Measurements from ENCODE around the gene PDE8A. TPM values are rescaled to one million over a fixed set of nuclear protein-coding genes. Genes with fewer than 3 reads are reported as not detected.

Gene PDE8A
- total RNA-seq, 1 experiment from 2014 or later = 32.0 TPM

DNA sequence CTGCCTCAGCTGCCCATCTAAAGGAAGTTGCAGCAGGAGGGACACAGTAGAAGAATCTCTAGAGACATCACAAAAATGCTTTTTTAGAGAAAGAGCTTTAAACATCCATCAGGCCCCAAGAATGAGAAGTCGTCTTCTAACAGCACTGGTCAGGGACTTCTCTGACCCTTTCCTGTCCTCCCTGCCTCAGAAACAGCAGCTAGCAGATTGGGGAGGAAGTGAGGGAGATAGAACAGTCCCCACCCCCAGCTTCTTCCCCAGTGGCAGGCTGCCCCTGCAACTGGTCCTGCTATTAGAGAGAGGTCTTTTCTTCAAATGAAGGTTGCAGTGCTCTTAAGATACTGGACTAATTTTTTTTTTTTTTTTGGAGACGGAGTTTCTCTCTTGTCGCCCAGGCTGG lies 55.1 kb downstream of the PDE8A start:
- no peak overlapping the region for H3K27ac Mint-ChIP-seq (ENCODE audit: unreplicated experiment)
- TF ChIP-seq, protein P1, sequence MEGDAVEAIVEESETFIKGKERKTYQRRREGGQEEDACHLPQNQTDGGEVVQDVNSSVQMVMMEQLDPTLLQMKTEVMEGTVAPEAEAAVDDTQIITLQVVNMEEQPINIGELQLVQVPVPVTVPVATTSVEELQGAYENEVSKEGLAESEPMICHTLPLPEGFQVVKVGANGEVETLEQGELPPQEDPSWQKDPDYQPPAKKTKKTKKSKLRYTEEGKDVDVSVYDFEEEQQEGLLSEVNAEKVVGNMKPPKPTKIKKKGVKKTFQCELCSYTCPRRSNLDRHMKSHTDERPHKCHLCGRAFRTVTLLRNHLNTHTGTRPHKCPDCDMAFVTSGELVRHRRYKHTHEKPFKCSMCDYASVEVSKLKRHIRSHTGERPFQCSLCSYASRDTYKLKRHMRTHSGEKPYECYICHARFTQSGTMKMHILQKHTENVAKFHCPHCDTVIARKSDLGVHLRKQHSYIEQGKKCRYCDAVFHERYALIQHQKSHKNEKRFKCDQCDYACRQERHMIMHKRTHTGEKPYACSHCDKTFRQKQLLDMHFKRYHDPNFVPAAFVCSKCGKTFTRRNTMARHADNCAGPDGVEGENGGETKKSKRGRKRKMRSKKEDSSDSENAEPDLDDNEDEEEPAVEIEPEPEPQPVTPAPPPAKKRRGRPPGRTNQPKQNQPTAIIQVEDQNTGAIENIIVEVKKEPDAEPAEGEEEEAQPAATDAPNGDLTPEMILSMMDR (IDR thresholded peaks at IDR 0.05; ENCODE audit: insufficient read depth in 1 of 2, low read depth in 1 of 2, low read length in 1 of 2, severe bottlenecking in 1 of 2, unreplicated experiment in 1 of 2) = no peak
- no peaks in the 10 kb centered on the region for H3K27me3 ChIP-seq (replicated peaks; ENCODE audit: control insufficient read depth, insufficient read depth, low read length)
- DNase-seq = no peak
- H3K9me3 ChIP-seq = no peaks in the 10 kb centered on the region
- no peaks in the 10 kb centered on the region for H3K36me3 ChIP-seq (ENCODE audit: control insufficient read depth, insufficient read depth, low read length)
- H3K4me3 Mint-ChIP-seq (ENCODE audit: unreplicated experiment) = no peak overlapping the region
- no TSS peak for BruUV-seq (replicated peaks)
- intact Hi-C loops (cut with micrococcal nuclease; ENCODE audit: unreplicated experiment) = no loop called here
- H3K9me3 Mint-ChIP-seq (ENCODE audit: unreplicated experiment) = no peaks in the 10 kb centered on the region
- ChIA-PET CTCF (interaction anchor here (0.6 kb wide), 1 partner anchor 80 kb away, joined by 4 read pairs; no protein-coding TSS in a partner anchor), POLR2A (no interaction called here)
- peaks cover 3% of the 10 kb centered on the region for H3K4me1 Mint-ChIP-seq (ENCODE audit: low read depth, unreplicated experiment)
- peaks cover 10% of the 10 kb centered on the region for H3K4me1 ChIP-seq
- no peaks in the 10 kb centered on the region for H3K36me3 Mint-ChIP-seq (ENCODE audit: insufficient read depth, unreplicated experiment)
- H3K27me3 Mint-ChIP-seq (ENCODE audit: insufficient read depth, unreplicated experiment) = no peaks in the 10 kb centered on the region
- no peak overlapping the region for H3K4me3 ChIP-seq (ENCODE audit: low read depth, low read length)

DNA sequence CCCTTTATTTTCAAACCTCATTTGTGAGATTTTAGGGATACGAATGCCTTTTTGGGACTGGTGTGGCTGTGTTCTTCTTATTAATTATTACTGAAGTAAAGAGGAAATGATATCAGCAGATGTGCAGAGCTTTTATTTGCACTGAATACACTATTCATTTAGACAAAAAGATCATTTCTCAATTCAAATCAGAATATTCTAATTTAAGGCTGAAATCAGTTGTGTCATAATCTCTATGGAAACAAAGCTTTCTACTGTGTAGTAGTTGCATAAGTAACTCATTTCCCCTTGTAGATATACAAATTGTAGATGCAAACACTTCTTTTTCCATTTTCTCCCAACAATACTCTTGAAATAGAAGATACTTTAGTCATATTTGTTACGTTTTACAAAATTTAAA lies 56.0 kb downstream of the PDE8A start:
- Mint-ChIP-seq H3K4me3 (ENCODE audit: unreplicated experiment) (no peak overlapping the region), H3K36me3 (ENCODE audit: insufficient read depth, unreplicated experiment) (no peaks in the 10 kb centered on the region), H3K27ac (ENCODE audit: unreplicated experiment) (no peak overlapping the region), H3K9me3 (ENCODE audit: unreplicated experiment) (no peaks in the 10 kb centered on the region), H3K4me1 (ENCODE audit: low read depth, unreplicated experiment) (no peaks in the 10 kb centered on the region), H3K27me3 (ENCODE audit: insufficient read depth, unreplicated experiment) (no peaks in the 10 kb centered on the region)
- POLR2A ChIA-PET = no interaction called here
- H3K4me3 ChIP-seq (ENCODE audit: low read depth, low read length) = no peak overlapping the region
- DNase-seq = no peak
- H3K36me3 ChIP-seq (ENCODE audit: control insufficient read depth, insufficient read depth, low read length) = no peaks in the 10 kb centered on the region
- CTCF ChIA-PET = interaction anchor here (0.6 kb wide), 1 partner anchor 376 kb away, joined by 3 read pairs; no protein-coding TSS in a partner anchor
- H3K4me1 ChIP-seq = peaks cover 3% of the 10 kb centered on the region; the same call in 1 of the 2 replicates
- intact Hi-C loops (cut with micrococcal nuclease; ENCODE audit: unreplicated experiment) = no loop called here
- TF ChIP-seq, protein P1 (IDR thresholded peaks at IDR 0.05; ENCODE audit: insufficient read depth in 1 of 2, low read depth in 1 of 2, low read length in 1 of 2, severe bottlenecking in 1 of 2, unreplicated experiment in 1 of 2) = no peak
- no peaks in the 10 kb centered on the region for H3K9me3 ChIP-seq
- BruUV-seq (replicated peaks) = no TSS peak
- H3K27me3 ChIP-seq (replicated peaks; ENCODE audit: control insufficient read depth, insufficient read depth, low read length) = no peaks in the 10 kb centered on the region

DNA sequence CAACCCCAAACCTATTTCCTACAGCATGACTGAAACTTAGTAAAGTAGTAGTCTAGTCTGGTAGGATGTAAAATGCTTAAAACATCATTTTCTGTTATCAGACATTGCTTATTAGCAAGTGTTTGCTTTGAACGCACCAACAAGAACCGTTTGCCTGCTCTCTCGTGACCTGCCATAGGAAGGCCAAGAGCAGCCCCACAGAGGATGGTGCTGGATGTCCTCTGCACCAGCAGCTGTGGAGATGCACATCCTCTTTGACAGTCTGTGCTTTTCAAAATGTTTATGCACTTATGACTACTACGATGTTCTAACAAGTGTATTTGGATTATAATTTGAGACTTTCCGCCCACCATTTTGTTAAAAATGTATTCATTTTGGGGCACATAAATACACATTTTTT lies 59.6 kb downstream of the PDE8A start:
- Mint-ChIP-seq H3K36me3 (ENCODE audit: insufficient read depth, unreplicated experiment) (no peaks in the 10 kb centered on the region), H3K4me1 (ENCODE audit: low read depth, unreplicated experiment) (no peaks in the 10 kb centered on the region), H3K27me3 (ENCODE audit: insufficient read depth, unreplicated experiment) (no peaks in the 10 kb centered on the region), H3K27ac (ENCODE audit: unreplicated experiment) (no peak overlapping the region), H3K4me3 (ENCODE audit: unreplicated experiment) (no peak overlapping the region), H3K9me3 (ENCODE audit: unreplicated experiment) (no peaks in the 10 kb centered on the region)
- Histone ChIP-seq H3K4me3 (ENCODE audit: low read depth, low read length) (no peak overlapping the region), H3K27me3 (replicated peaks; ENCODE audit: control insufficient read depth, insufficient read depth, low read length) (no peaks in the 10 kb centered on the region), H3K36me3 (ENCODE audit: control insufficient read depth, insufficient read depth, low read length) (no peaks in the 10 kb centered on the region), H3K9me3 (no peaks in the 10 kb centered on the region), H3K4me1 (no peaks in the 10 kb centered on the region; the same call in 1 of the 2 replicates)
- intact Hi-C loops (cut with micrococcal nuclease; ENCODE audit: unreplicated experiment) = no loop called here
- POLR2A ChIA-PET = no interaction called here
- DNase-seq = no peak
- BruUV-seq (replicated peaks) = no TSS peak
- CTCF ChIA-PET = no interaction called here
- TF ChIP-seq, protein P1 (IDR thresholded peaks at IDR 0.05; ENCODE audit: insufficient read depth in 1 of 2, low read depth in 1 of 2, low read length in 1 of 2, severe bottlenecking in 1 of 2, unreplicated experiment in 1 of 2) = no peak
